Fibroblast of skin of abdomen (primary cell): ENCODE results near the gene DNAAF5.

Experiments used
- DNase-seq: peaks from one replicate; pipeline ENCODE4 v3.0.0-alpha.2; 2013

DNAAF5 gene

DNA sequence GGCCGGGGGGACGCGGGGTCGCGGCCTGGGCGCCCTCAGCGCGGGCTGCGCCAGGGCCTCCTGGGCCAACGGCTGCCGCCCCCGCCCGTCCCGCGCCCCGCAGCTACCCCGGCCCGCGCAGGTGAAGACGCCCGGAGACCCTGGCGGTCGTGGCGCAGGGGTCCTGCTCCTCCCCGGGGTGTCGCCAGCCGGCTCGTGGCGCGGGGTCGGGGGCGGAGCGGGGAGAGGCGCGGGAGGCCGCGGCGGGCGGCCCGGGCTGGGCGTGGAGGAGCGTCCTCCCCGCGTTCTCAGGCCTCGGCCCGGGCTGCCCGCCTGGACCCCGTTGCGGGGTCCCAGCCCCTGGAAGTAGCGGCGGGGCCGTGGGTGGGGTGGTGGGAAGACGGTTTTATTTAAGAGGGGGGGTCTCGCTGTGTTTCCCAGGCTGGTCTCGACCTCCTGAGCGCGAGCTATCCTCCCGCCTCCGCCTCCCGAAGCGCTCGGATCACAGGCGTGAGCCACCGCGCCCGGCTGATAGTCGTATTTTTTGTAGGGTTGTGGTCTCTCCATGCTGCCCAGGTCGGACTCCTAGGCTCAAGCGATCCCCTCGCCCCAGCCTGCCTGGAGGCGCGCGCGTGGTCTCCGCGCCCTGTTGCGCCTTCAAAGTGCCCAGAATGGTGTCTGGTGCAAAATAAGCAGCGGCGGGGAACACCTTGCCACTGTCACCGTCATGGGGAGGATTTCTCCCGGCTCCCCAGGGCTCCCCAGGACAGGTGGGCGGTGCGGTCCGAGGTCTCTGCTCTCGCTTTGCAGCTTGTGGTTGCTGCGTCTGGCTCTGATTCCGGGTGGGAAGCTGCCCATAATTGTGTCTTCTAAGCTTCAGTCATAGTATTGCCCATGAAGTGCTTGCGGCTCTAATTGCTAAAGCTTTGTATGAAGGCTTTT, 90.5 kb downstream of the DNAAF5 start:
- no peak for DNase-seq

DNA sequence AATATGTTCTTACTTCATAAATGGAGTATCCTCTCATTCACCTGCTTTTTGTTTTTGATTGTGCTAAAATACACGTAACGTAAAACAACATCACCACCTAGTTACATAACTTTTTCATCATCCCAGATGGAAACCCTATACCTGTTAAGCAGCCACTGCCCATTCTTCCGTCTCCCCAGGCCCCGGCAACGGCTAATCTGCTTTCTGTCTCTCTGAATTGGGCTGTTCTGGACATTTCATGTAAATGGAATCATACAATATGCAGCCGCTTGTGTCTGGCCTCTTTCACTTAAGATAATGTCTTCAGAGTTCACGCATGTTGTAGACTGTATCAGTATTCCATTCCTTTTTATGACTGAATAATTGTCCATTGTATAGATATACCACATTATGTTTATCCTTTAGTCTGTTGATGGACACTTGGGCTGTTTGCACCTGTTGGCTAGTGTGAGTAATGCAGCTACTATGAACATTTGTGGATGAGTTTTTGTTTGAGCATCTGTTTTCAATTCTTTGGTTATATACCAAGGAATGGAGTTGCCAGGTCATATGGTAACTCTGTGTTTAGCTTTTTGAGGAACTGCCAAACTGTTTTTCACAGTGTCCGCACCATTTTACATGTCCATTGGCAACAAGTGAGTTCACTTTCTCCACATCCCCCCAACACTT, 91.7 kb downstream of the DNAAF5 start:
- DNase-seq: peak; percentile 73

DNA sequence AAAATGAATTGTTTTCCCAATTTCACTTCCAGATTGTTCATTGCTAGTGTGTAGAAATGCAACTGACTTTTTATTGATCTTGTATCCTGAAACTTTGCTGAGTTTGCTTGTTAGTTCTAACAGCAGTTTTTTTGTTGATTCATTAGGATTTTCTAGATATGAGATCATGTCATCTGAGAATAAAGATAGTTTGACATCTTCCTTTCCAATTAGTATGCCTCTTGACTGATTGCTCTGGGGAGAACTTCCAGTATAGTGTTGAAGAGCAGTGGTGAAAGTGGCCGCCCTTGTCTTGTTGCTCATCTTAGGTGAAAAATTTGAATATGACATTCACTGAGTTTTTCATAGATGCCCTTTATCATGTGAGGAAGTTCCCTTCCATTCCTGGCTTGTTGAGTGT, 93.8 kb downstream of the DNAAF5 start:
- DNase-seq: no peak

DNA sequence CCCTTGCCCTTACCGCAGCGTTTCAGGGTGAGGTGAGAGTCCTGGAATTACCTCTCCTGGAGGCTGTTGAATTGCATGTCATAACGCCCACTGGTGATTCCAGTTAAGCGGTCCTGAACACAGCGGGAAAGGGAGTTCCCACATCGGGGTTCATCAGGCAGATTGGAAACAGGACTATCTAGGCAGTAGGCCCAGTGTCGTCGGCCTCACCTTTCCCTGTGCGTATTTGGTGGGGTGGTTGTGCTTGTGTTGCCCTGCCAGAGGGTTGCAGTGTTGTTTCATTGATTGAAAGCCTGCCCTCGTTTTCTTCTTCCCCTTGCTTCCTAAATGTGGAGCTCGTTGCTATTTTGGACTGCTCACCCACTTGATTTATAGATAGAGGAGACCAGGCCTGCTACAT, 95.2 kb downstream of the DNAAF5 start:
- no peak for DNase-seq

DNA sequence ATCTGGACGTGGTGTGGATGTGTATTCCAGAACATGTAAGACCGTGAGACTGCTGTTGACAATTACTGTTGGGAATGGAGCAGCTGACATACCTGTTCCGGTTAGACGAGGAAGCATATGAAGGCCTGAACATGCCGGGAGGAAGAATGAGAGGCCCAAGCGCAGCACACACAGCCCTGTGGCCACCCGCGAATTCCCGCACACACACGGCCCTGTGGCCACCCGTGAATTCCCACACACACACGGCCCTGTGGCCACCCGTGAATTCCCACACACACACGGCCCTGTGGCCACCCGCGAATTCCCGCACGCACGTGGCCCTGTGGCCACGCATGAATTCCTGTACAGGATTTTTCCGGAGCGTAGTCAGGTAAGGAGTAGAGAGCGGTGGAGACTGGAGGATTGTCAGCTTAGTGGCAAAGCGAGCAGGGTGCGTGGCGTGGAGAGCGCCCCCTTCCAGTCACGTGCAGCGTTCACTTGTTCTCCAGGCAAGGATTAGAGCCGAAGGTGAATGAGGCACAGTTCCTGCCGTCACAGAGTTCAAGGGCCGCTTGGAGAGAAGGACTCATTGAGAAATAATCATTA, 96.3 kb downstream of the DNAAF5 start:
- no peak for DNase-seq

DNA sequence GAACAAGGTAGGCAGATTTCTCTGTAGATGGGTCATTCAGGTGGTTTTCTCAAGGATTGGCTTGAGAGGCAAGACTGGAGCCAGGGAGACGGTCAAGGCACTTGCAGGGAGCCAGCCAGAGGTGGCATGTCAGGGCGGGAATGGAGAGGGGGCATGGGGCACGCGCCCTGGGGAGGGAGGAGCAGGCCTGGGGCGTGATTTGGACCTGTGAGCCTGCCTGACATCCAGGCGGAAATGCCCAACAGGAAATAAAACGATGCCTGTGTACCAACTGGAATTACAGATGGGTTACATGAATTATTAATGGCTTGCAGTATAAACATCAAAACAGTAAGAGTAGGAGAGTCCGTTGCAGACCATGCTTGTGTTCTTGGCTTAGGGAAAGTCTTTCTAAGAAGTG, 97.2 kb downstream of the DNAAF5 start:
- DNase-seq: no peak

DNA sequence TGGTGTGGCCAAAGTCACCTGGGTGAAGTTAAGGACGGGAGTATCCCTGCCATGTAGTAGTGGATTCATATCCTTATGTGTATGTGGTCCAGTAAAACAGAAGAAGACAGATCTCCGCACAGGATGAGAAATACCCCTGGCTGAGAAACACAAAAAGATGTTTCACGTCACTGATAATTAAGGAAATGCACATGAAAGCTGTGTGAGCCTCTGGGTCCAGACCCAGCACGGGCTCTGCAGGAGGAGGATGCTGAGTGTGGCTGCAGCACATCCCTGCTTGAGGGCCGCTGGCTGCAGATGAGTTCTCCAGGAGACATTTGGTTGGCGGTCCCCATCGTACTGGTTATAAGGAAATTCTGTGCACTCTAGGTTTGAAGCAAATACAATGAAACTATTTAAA, 97.6 kb downstream of the DNAAF5 start:
- no peak for DNase-seq

DNA sequence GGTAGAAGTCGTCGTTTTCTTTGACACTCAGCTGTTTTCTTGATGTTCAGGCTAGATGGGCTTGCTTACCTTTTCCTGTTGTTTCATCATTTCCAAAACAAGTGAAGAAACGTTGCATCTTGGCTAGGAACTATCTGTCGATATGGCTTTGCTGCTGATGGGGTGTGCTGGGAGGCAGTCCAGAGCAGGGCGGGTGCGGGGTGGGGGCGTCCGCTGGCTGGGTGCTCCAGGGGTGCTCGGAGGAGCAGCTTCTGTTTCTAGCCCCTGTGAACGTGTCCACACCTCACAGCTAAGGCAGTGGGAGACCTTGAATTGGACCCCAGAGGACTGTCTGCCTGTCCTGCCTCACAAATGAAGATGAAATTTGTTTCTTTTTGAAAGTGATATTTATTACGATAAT, 98.2 kb downstream of the DNAAF5 start:
- no peak for DNase-seq

DNA sequence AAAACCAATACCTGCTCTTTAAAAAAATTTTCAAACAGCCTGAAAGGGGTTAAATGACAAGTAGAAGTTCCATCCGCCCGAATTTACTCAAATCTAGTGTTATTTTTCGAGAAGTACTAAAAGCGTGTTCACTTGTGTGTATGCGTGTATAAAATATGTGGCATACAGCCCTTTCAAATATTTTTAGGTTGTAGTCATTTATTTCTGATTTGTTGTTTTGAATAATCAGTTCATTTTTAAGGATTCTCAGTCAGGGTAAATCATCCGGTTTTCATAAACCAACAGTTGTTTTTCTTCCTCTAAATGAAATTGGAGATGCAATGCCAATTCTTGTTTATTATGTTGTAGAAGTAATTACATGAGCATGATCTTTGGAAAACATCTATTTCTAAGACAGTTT, 98.9 kb downstream of the DNAAF5 start:
- DNase-seq: peak; percentile 38

DNA sequence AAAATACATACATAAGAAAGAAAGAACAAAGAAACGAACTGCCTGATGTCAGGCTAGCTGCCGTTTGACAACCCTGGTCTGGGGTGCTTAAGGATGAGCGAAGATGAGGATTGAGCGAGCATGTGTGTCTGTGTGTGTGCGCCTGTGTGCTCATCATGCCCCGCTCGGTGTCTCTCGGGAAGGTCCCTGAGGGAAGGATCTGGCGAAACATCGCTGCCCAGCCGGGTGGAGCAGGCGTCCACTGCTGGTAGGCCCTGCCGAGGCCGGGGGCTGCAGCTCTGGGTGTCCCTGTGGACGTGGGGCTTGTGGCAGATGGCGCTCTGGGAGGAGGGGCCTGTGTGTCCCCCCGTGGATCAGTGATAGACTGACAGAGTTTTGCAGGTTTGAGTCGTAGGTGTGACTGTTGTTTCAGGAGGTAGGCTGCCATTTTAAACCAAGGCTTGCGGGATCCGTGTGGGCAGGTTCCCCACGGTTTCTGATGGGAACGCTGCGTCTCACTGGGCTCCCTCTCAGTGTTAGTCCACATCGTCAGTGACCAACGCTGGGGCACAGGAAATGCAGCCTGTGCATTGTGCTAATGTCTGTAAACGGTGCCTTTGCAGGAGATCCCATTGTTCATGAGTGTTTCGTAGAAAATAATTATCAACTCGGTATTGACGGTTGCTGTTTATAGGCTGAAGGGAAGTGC, 99.9 kb downstream of the DNAAF5 start:
- no peak for DNase-seq

DNA sequence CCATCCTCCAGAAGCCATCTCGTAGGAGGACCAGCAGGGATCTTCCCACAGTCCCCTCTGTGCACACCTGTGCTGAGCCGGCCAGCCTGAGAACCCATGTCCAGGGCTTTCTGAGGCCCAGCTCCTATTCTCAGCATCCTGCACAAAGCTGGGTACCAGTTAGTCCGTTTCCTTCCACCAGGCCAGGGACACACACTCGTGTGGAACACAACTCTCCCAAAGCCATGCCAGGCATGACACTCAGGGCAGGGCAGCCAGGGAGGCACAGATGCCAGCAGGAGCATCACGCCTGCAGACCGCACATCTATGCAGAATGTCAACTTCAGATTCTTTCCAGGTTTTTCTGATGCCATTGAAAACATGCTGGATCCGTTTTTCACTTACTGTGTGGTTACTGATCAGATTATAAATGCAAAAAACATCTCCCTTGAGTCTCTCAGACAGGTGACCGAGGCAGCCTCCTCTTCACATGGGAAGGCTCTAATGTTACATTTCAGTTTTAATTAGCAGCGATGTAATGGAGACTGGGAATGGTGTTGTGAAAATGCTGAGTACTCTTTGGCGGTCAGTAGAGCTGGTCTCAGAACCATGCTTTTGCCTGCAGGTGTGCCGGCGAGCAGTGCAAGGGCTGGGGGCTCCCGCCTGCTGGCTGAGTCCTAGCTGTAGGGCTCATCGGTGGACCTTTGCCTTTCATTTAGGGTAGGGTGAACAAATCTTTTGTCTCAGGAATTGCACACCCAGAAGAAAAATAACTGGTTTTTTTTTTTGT, 102.5 kb downstream of the DNAAF5 start:
- DNase-seq: no peak

DNA sequence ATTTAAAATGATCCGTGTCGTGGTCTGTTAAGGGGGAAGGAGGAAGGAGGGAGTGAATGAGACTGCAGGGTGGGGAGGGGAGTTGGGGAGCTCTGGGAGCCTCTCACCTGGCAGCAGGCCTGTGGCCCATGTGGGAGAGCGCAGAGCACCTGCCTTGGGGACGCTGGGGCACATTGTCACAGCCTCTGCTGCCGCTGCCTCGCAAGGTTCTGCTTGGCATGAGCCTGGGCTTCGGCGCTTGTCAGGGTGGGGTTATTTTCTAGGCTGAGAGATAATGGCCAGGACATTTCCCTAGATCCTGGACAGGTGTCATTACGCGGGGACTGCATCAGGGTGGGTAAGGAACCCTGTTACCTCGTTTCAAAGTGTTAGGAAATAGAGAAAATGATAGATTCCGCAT, 103.6 kb downstream of the DNAAF5 start:
- no peak for DNase-seq

DNA sequence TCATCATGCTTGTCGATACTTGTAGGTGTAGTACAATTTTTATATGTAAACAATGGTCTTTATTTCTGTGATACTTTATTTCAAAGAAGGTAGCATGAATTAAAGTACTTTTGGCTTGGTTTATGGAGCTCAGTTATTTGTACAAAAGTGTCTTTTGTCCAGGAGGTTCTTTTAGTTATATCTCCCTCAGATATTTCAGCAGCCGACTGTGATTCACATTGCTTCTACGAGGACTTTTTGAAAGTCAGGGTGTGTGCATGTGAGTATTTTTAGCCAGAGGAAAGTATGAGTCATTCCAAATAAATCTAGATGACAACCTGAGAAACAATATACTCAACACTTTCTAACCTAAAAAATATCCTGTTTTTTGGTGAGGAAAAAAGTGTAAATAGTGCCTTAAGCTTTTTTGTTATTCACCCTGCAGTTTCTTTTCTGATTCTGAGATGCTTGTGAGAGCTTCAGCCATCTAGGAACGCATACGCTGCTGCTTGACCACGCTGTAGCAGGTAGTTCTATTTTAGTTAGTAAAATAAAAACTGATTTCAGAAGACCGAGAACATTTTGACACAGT, 105.2 kb downstream of the DNAAF5 start:
- DNase-seq: peak; percentile 85

DNA sequence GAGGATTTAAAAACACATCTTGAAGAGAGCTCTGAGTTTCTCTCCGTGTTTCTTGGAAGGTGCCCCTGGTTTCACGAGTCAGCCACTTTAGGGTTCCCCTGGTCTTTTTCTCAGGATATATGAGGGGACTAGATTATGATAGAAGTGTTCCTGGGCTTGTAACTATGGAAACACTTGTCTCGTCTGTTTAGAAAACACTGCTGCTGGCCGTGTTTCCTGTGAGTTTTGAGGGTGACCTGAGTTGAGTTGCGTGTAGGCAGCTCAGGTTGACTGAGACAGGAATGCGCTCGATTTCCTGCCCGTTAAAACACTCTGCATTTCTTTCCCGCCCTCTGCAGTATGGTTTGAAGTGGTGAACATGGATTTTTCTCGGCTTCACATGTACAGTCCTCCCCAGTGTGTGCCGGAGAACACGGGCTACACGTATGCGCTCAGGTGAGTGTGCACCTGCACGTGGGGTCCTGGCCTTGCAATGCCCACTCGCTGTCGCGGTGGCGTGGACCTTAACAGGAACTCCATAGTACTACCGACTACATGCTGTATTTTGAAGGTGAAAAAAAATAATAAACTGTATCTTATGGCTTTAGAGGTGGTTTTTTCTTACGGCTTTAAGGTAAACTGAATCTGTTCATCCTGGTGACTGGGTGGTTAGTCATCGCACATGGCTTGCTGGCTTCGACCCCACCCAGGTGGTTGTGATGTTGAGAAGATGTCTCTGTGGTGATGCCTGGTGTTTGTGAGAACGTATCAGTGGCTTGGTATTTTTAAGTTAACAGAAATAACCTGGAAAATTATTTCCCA, 105.9 kb downstream of the DNAAF5 start, which contains the start of gene SUN1:
SUN1 (plus strand) TSS at position 310 of the 801 bp plus-strand sequence; CDS start at position 359, 49 bp downstream.
- peak; percentile 40 for DNase-seq

DNA sequence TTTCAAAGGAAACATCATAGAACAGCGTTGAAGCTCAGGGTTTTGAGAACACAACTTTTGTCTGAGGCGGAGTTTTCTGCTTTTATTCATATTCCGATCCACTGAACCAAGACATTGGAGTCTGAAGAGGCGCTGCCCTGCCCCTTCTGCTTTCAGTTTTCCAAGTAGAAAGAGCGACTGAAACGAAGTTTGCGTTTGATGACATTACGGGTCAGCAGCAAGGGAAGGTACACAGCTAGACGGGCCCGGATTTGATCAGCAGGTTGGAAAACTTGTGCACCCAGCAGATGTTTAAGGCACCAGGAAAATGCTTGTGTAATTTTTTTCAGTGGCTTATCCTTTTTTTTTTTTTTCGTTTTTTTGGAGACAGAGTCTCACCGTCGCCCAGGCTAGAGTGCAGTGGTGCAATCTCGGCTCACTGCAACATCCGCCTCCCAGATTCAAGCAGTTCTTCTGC, 106.5 kb downstream of the DNAAF5 start:
- DNase-seq: no peak

DNA sequence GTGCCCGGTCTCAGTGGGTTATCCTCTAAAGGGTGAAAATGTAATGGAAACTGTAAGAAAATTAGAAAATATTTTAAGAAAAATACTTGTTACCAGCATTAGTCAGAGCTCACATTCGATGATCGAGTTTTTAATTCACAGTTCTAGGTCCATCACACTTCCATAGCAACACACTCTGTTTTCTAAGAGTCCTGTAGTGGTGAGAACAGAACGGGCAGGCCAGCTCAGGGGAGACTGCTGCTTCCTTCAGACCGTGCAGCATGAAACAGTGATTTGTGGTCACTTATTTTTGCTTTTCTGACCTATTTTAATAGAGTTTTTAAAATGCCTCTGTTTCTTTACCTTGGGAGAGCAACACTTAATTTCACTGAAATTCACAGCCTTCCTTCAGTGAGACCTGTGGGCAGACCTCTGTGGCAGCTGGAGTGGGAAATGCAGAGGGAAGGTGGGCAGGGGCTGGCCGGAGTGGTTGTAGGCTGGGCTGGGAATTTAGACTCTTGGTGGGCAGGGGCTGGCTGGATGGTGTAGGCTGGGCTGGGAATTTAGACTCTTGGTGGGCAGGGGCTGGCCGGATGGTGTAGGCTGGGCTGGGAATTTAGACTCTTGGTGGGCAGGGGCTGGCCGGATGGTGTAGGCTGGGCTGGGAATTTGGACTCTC, 107.2 kb downstream of the DNAAF5 start:
- no peak for DNase-seq

DNA sequence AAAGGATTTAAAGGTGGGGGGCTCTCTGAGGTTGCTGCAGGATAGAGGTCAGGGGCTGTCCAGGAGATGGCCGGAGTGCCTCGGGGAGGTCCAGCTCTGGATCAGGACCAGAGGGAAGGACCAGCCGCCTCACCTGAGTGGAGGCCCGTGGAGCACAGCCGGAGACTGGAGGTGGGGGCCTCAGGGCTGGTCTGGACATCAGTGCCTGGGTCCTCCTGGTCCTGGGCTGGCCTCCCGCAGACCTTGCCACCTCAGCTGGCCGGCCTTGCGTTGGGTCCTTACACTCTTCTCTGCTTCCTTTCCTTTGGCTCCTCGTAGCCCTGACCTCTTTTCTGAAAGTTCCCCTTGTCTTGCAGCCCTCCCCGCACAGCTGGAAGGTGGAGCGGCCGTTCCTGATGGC, 107.8 kb downstream of the DNAAF5 start:
- no peak for DNase-seq

DNA sequence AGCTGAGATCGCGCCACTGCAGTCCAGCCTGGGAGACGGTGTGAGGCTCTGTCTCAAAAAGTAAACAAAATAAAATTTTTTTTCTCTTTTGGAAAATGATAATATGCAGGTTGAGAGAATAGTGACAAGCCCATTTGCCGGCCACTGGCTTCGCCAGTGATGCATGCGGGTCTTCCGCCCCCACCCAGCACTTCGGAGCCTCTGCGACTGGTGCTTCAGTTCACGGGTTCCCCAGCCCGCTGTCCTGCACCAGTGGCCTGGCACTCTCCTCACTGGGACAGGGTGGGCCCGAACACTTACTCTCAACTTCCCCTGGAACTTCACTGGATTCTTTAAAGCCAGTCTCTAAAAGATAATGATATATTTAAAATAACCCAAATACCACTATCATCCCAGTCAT, 108.5 kb downstream of the DNAAF5 start:
- DNase-seq: no peak

DNA sequence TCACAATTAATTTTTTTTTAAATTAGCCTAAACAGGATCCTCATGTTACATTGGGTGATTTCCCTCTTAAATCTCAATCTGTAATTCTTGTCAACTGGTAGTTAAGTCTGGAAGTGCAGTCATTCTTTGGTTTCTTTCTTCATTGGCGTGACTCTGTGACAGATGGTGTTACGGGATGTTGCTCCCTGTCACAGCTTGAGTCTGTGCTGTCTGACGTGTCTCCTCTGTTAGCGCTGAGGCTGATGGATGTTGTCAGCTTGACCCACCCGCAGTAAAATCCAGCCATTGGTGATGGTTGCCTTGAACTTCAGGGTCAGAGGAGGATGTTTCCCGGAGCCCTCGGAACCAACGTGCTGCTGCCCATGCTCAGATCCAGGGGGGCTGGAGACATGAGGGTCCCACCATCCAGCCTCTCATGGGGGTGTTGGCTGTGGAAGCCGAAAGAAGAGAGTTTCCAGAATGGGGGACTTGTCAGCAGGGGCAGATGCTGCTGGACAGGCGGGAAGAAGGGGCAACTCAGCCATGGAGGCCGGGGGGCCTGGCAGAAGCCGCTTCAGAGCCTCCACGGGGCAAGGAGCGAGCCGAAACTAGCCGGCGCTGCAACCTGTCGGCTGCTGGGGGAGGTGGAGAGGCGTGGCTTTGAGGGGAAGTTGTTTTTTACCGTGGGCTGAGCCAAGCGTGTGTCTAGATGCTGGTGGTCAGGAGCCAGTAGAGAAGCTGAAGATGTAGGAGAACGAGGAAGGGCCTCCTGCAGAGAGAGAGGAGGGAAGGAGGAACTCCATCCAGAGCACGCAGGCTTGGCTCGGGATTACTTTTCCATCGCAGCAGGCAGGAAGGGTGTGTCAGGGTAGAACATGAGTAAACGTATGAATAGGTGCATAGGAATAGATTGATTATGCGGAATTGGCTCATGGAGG, 109.2 kb downstream of the DNAAF5 start:
- no peak for DNase-seq
